GM13976 (cell line): Measurements from ENCODE around the gene KCNMA1.
"Not testable (repeated sequence)": the region's sequence is repeated elsewhere in the genome, so short reads cannot be mapped to it uniquely, and the experiment has no call there.

ENCODE experiments used
- DNase-seq: peaks from one replicate; pipeline ENCODE4 v3.0.0; 2012; ENCODE audit warnings: low spot score
- in situ Hi-C: fragments of 300-500 bp; cut with MboI; formaldehyde crosslinking; loops from one replicate; pipeline ENCODE4 v1.12.0; 2022; ENCODE audit warnings: low sequenced_read_pairs, mixed read lengths, inconsistent platforms; ENCODE audit not compliant: unreplicated experiment
- TF ChIP-seq, protein P1 (sequence below): IDR thresholded peaks from 2 replicates; pipeline ENCODE4 v1.5.1; 2012; ENCODE audit warnings: borderline replicate concordance, mild to moderate bottlenecking; ENCODE audit not compliant: insufficient read depth; ENCODE audit errors: extremely low read depth, missing control alignments, control extremely low read depth

Gene KCNMA1

DNA sequence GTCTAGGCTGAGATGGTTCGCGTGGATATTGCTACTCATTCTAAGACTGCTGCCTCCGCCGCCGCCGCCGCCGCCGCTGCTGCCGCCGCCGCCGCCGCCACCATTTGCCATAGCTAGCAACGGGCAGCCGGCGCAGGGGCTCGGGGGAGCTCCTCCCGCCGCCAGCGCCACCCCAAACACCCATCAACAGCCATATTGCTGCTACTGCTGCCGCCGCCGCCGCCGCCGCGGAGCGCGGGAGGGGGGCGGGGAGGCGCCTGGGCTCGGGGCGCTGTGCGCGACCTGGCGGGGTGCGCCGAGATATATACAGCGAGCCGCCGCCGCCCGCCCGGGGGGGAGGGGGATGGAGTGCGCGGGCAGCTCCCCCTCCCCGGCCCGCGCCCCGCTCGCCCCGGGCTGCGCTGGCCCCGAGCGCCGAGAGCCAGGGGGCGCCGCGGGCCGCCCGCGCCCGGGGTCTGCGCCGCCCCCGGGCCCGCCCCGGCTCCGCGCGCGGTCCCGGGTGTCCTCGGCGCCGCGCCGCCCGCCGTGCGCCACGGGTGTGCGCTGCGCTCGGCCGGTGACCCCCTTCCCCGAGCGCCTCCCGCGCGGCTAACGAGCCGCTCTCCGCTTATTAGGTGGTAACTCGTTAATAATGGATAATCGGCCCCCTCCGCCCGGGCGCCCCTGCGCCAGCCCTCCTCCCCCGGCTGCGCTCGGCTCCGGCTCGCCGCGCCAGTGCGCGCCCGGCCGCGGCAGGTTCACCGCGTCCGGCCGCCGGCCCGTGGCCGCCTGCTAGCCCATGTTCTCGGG, at the start of gene KCNMA1:
TSS of gene KCNMA1 (minus strand) at position 277 of the 789 bp plus-strand sequence.
- TF ChIP-seq, protein P1, sequence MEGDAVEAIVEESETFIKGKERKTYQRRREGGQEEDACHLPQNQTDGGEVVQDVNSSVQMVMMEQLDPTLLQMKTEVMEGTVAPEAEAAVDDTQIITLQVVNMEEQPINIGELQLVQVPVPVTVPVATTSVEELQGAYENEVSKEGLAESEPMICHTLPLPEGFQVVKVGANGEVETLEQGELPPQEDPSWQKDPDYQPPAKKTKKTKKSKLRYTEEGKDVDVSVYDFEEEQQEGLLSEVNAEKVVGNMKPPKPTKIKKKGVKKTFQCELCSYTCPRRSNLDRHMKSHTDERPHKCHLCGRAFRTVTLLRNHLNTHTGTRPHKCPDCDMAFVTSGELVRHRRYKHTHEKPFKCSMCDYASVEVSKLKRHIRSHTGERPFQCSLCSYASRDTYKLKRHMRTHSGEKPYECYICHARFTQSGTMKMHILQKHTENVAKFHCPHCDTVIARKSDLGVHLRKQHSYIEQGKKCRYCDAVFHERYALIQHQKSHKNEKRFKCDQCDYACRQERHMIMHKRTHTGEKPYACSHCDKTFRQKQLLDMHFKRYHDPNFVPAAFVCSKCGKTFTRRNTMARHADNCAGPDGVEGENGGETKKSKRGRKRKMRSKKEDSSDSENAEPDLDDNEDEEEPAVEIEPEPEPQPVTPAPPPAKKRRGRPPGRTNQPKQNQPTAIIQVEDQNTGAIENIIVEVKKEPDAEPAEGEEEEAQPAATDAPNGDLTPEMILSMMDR = no peak
- peak; percentile 35 for DNase-seq
- in situ Hi-C loops = no loop called here

DNA sequence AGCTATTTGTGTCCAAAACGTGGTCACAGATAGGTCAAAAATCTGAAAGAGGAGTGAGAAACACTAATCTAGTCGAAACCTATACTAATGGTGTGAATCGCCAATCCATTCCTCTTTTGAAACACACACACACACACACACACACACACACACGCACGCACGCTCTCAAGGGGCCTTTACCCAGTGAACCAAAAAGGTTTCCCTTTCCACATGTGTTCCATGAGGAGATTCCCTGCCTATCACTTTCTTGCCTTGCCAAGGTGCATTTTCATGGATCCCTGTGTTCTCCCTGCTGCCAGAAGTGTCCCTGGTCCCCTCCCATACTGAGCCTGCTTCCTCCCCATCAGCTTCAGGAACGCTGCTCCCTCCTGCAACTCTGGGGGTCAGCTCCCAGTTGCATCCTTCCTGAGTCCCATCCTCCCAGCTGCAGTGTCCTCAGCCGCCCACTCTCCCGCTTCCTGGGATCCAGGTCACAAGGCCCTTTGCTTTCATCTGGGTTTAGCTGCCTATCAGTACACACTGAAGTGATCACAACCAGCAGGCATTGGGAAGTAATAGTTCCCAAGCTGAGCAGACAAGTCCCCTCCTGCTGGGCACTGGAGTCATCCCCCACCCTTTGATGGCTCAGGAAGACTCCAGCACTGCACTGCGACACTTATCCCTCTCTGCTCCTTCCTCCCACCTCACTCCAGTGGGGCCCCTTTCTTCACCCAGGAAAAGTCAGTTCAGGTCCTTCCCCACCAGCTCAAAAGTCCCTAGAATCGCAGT, 49.2 kb upstream of the KCNMA1 start:
- no peak for DNase-seq
- in situ Hi-C loops = no loop called here
- TF ChIP-seq, protein P1 = no peak

DNA sequence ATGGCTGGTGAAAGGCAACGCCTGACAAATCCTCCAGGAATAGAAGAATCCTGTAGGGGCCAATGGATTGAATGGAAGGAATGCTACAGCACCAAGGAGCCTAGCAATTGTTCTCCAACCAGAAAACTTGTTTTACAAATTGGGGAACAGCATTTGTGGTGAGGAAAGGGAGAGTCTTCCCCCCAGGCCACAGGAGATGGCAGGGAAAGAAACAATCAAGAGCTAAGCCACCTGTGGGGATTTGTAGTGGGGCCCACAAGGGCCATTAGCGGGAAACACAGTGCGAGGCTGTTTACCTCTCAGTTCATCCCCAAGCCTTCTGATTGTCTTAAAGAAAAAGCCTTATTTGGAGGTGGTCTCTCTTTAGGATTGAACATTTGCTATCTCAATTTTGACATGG, 48.5 kb upstream of the KCNMA1 start:
- DNase-seq = no peak
- TF ChIP-seq, protein P1 = no peak
- in situ Hi-C loops = no loop called here

DNA sequence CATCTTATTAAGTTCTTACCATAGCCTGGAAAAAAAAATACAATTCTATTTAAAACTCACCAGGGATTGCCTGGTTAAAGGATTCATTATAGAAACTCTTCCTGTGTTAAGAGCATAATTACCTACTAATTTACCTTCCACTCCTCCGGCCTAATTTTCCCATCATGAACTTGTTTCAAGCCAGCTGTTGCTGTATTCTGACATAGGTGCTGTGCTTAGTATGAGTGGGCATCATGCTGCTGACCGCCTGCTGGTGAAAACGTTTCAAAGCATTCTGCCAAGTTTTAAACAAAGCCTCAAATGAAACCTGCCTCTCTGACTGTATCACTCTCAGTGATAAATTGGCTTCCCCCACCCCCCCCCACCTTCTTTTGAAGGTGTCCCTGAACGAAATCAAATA, 47.8 kb upstream of the KCNMA1 start:
- in situ Hi-C loops = no loop called here
- TF ChIP-seq, protein P1 = no peak

DNA sequence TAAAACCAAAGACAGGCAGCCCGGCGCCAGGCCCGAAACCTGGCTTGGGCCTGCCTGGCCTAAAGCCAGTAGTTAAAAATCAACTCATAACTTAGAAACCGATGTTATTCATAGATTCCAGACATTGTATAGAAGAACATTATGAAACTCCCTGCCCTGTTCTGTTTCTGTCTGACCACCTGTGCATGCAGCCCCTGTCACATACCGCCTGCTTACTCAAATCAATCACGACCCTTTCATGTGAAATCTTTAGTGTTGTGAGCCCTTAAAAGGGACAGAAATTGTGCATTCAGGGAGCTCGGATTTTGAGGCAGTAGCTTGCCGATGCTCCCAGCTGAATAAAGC, 45.5 kb upstream of the KCNMA1 start:
- in situ Hi-C loops, DNase-seq: not testable (repeated sequence)

More for the DNA sequence above, 47.8 kb upstream of the KCNMA1 start:
- DNase-seq = no peak

DNA sequence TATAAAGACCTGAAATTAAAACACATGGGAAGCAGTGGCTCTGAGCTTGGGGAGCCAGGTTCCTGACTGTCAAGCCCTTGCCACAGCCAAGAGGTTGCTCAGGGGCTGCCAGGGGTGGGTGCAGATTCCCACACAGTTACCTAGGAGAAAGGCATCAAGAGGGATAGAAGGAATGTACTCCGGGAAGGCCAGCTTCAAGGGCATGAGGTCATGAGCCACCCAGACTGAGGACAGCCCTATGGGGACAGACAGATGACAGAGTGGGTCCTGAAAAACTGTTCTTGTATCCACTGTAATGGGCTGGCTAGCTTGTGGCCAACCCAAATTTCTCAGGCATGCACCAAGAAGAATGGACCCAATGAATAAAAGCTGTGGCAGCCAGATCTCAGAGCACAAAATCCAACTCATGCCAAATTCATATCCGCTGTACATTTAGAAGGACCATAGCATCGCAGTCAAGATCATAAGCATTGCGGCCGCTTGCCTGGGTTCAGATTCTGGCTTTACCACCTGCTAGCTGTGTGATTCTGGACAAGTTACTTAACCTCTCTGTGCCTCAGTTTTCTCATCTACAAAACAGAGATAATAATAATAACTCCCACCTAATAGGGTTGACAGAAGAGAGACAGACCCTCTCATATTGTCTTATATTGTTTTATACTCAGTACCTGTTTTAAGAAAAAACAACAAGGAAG, 44.9 kb upstream of the KCNMA1 start:
- in situ Hi-C loops = no loop called here
- TF ChIP-seq, protein P1 = no peak
- no peak for DNase-seq
